ENCODE results near the gene CBLN4. TPM values are rescaled to one million over a fixed set of nuclear protein-coding genes. Genes with fewer than 3 reads are reported as not detected.

CBLN4 gene
- total RNA-seq, 2 donors from 2014 or later: not detected

DNA sequence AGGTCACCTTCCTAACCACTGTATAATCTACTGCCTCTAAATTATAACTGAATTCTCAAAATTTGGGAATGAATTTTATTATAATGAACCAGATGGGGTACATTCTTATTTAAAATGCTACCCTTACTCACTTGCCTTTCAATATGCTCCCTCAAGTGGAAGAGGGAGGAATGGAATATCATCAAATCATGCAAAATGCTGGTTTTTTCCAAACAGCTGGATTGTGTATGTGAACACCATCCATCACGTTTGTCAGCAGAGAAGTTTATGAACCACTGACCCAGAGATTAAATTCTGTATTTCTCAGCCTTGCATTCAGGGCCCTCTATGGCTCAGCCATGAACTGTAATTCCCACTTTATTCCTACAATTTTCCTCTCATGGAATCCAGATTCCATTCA, 40.5 kb downstream of the CBLN4 start:
- H3K36me3 Mint-ChIP-seq: peaks cover 0 to 7% of the 10 kb centered on the region in 2 donors
- no peak overlapping the region for H3K27ac Mint-ChIP-seq
- H3K9me3 Mint-ChIP-seq: peaks cover 22 to 25% of the 10 kb centered on the region in 2 donors
- ATAC-seq: no peak
- DNase-seq (ENCODE audit: low spot score in 2 of 2): no peak

DNA sequence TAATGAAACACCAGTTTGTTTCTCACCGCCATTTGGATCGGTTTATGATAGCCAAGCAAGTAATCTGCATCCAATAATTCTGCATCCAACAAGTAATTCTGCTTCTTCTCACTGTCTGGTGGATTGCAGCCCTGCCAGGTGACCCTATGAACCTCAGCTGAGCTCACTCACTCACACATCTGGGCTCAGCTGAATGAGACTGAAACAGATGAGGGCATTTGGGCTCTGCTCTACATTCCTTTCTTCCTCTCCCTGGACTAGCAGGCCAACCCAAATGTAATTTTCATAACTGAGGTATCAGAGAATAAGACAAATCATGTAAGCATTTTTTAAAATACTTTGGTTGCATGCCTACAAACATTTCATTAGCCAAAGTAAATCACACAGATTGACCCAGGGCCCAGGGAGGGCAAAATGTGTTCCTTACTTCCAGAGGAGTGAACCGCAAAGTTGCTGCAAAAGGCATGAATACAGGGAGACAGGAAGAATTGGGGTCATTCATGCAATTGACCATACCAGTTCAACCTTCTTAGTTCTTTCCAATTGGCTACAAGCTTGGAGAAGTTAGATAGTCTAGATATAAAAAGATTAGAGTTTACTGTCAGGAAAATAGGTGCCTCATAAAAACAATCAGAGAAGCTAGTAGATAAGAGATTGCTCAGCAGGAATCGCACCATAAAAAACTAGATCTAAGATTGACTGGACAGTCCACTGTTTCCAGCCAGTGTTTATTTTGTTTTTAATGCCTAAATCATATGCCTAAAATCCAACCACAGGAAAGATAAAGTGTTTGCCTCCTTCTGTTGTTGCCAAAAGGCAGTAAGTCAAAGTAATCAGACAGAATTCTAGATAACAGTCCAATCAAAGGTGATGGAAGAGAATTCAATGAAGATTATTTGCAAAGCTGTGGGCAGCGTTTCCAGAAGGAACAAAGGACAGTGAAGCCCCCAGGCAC, 43.7 kb downstream of the CBLN4 start:
- H3K27ac Mint-ChIP-seq: no peak overlapping the region
- peaks cover 9 to 19% of the 10 kb centered on the region in 2 donors for H3K9me3 Mint-ChIP-seq

GRCh38 chr20:55953201-55953600, 52.1 kb downstream of the CBLN4 start:
- no peak for ATAC-seq
- Mint-ChIP-seq H3K27ac (no peak overlapping the region), H3K36me3 (peaks cover 0 to 5% of the 10 kb centered on the region in 2 donors), H3K9me3 (peaks cover 10 to 20% of the 10 kb centered on the region in 2 donors)
- no peak for DNase-seq (ENCODE audit: low spot score in 2 of 2)

More for the DNA sequence above, 43.7 kb downstream of the CBLN4 start:
- ATAC-seq (no peak), DNase-seq (ENCODE audit: low spot score in 2 of 2) (no peak)
- H3K36me3 Mint-ChIP-seq: peaks cover 0 to 7% of the 10 kb centered on the region in 2 donors

GRCh38 chr20:55947701-55948100, 57.6 kb downstream of the CBLN4 start:
- DNase-seq (ENCODE audit: low spot score in 2 of 2): no peak
- H3K27ac Mint-ChIP-seq: no peak overlapping the region
- H3K9me3 Mint-ChIP-seq: peaks cover 14 to 23% of the 10 kb centered on the region in 2 donors
- H3K36me3 Mint-ChIP-seq: peaks cover 0 to 5% of the 10 kb centered on the region in 2 donors
- ATAC-seq: no peak

Other genes with a start within 250 kb of the CBLN4 start
- not detected for gene MC3R, start 243.2 kb upstream of the CBLN4 start, total RNA-seq

Measured in activated naive CD4-positive, alpha-beta T cell treated with anti-CD3 and anti-CD28 coated beads, Interleukin-2, amount 50 U/mL, for 72 hours (primary cell).